Trophoblast cell (in vitro differentiated cells and primary cell): Measurements from ENCODE around the gene LDLRAD4.

Experiments used
- DNase-seq, 2 donors: peaks; one replicate each; pipeline ENCODE4 v3.0.0-alpha.2; 2016
- H2AFZ ChIP-seq: 2 replicates; pipeline ENCODE4 v1.6.1; 2013; ENCODE audit warnings: low read length, moderate library complexity, mild to moderate bottlenecking; ENCODE audit not compliant: insufficient read depth, poor library complexity
- H2AK5ac ChIP-seq: 2 replicates; pipeline ENCODE4 v1.6.1; 2013; ENCODE audit warnings: mild to moderate bottlenecking, low read length
- H2BK120ac ChIP-seq: 2 replicates; pipeline ENCODE4 v1.6.1; 2013; ENCODE audit warnings: low read length, mild to moderate bottlenecking, moderate library complexity; ENCODE audit not compliant: insufficient read depth, poor library complexity
- H2BK12ac ChIP-seq: 2 replicates; pipeline ENCODE4 v1.6.1; 2013; ENCODE audit warnings: mild to moderate bottlenecking, low read length, moderate library complexity
- H2BK5ac ChIP-seq: 2 replicates; pipeline ENCODE4 v1.6.1; 2013; ENCODE audit warnings: low read length, low read depth, moderate library complexity, mild to moderate bottlenecking; ENCODE audit not compliant: poor library complexity
- H3K14ac ChIP-seq: 2 replicates; pipeline ENCODE4 v1.6.1; 2013; ENCODE audit warnings: mild to moderate bottlenecking, low read length
- H3K18ac ChIP-seq: 2 replicates; pipeline ENCODE4 v1.6.1; 2013; ENCODE audit warnings: mild to moderate bottlenecking, low read length
- H3K23ac ChIP-seq: 2 replicates; pipeline ENCODE4 v1.6.1; 2013; ENCODE audit warnings: low read length
- H3K27ac ChIP-seq: 2 replicates; pipeline ENCODE4 v1.5.1; 2013; ENCODE audit warnings: low read depth, mild to moderate bottlenecking, inconsistent platforms, low read length, moderate library complexity
- H3K27me3 ChIP-seq: 2 replicates; pipeline ENCODE4 v1.6.1; 2013; ENCODE audit warnings: inconsistent platforms, mild to moderate bottlenecking, low read length, moderate library complexity; ENCODE audit not compliant: insufficient read depth
- H3K36me3 ChIP-seq, 2 experiments: 1 replicate in 1 of 2; 2 replicates in 1 of 2; pipeline ENCODE4 v1.6.1; 2013; ENCODE audit warnings: low read length in 2 of 2, mild to moderate bottlenecking in 2 of 2, moderate library complexity in 1 of 2; ENCODE audit not compliant: insufficient read depth in 2 of 2, control insufficient read depth in 1 of 2
- H3K4ac ChIP-seq: 2 replicates; pipeline ENCODE4 v1.6.1; 2013; ENCODE audit warnings: low read depth, mild to moderate bottlenecking, low read length, moderate library complexity
- H3K4me1 ChIP-seq, 2 experiments: 1 replicate in 1 of 2; 2 replicates in 1 of 2; pipeline ENCODE4 v1.6.1; 2013; ENCODE audit warnings: low read length in 2 of 2, mild to moderate bottlenecking in 2 of 2, moderate library complexity in 1 of 2; ENCODE audit not compliant: insufficient read depth in 2 of 2, control insufficient read depth in 1 of 2
- H3K4me2 ChIP-seq: 2 replicates; pipeline ENCODE4 v1.6.1; 2013; ENCODE audit warnings: inconsistent platforms, mild to moderate bottlenecking, low read length, moderate library complexity
- H3K4me3 ChIP-seq: 2 replicates; pipeline ENCODE4 v1.5.1; 2013; ENCODE audit warnings: mild to moderate bottlenecking, low read depth, low read length, inconsistent platforms
- H3K79me1 ChIP-seq: one replicate; pipeline ENCODE4 v1.6.1; 2013; ENCODE audit warnings: low read length
- H3K79me2 ChIP-seq: 2 replicates; pipeline ENCODE4 v1.6.1; 2013; ENCODE audit warnings: low read length, mild to moderate bottlenecking; ENCODE audit not compliant: control insufficient read depth, insufficient read depth, poor library complexity
- H3K9ac ChIP-seq: 2 replicates; pipeline ENCODE4 v1.6.1; 2013; ENCODE audit warnings: mild to moderate bottlenecking, low read length
- H3K9me3 ChIP-seq: 2 replicates; pipeline ENCODE4 v1.6.1; 2013; ENCODE audit warnings: low read depth, mild to moderate bottlenecking, control low read depth, inconsistent platforms, low read length; ENCODE audit not compliant: insufficient read depth
- H4K12ac ChIP-seq: 2 replicates; pipeline ENCODE4 v1.6.1; 2013; ENCODE audit warnings: low read depth, mild to moderate bottlenecking, low read length, moderate library complexity
- H4K8ac ChIP-seq: 2 replicates; pipeline ENCODE4 v1.6.1; 2013; ENCODE audit warnings: low read depth, mild to moderate bottlenecking, low read length, moderate library complexity
- H4K91ac ChIP-seq: one replicate; pipeline ENCODE4 v1.6.1; 2013; ENCODE audit warnings: low read depth, mild to moderate bottlenecking, low read length, moderate library complexity
- WGBS: extraction: QIAGEN DNeasy Blood & Tissue Kit; methylation state at CpG from one replicate; pipeline ENCODE4 v1.1.7; 2013; ENCODE audit warnings: missing lambda C conversion rate; ENCODE audit not compliant: insufficient read length, insufficient coverage; ENCODE audit errors: extremely low coverage; 5-methylcytosine and 5-hydroxymethylcytosine counted together

The LDLRAD4 gene

DNA sequence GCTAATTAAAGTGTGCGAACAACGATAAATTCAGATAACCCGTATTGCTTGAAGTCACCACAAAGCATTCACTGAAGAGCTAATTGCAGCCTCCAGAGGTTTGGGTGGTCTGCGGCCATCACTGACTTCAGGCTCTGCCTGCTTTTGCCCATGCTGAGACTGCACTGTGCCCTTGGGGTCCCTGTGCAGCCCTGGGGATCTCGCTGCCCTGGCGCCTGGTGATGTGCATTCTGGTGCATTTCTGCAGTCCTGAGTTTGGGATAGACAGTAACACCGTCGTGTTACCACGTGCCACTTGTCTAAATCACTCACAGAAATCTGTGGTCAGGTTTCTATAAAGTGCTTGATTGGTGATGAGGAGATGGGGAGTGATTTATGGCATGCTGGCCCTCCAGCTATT is 27.6 kb downstream of the LDLRAD4 start:
- no peak overlapping the region for H2AFZ ChIP-seq
- no peak for DNase-seq
- no peak overlapping the region for H3K14ac ChIP-seq
- no peak overlapping the region for H4K8ac ChIP-seq
- H3K4ac ChIP-seq = no peak overlapping the region
- H4K91ac ChIP-seq = no peak overlapping the region
- no peak overlapping the region for H3K4me2 ChIP-seq
- H3K27ac ChIP-seq = no peak overlapping the region
- H3K23ac ChIP-seq = no peak overlapping the region
- H3K79me2 ChIP-seq = no peaks in the 10 kb centered on the region
- H3K4me3 ChIP-seq = no peak overlapping the region
- H2BK120ac ChIP-seq = no peak overlapping the region
- H3K4me1 ChIP-seq = peaks cover 9% of the 10 kb centered on the region in 2 experiments
- no peak overlapping the region for H2BK12ac ChIP-seq
- H4K12ac ChIP-seq = no peak overlapping the region
- H3K9me3 ChIP-seq = no peaks in the 10 kb centered on the region
- no peak overlapping the region for H3K9ac ChIP-seq
- no peak overlapping the region for H2BK5ac ChIP-seq
- H3K36me3 ChIP-seq = no peaks in the 10 kb centered on the region
- no peak overlapping the region for H2AK5ac ChIP-seq
- H3K18ac ChIP-seq = no peak overlapping the region
- no peaks in the 10 kb centered on the region for H3K27me3 ChIP-seq
- WGBS = no CpG with 5 or more reads among the region's 9 CpGs
- no peaks in the 10 kb centered on the region for H3K79me1 ChIP-seq

DNA sequence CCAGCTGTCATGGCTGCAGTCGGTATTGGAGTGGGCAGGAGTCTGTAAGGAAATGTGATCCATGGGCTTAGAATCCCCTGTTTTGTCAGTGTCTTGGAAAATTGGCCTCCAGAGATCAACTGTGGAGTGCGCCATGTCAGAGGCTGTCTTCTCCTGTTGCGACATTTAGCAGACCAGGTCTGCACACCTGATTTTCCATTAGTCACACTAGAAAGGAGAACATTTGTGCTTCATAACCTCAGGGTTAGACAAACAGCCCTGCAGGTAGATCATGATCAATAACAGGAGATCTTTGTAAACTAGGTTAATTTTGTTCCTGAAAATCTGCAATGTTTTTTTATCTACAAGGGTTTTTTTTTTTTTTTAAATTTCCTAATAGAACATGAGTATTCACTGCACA is 28.0 kb downstream of the LDLRAD4 start:
- Histone ChIP-seq H4K12ac (no peak overlapping the region), H3K79me2 (no peaks in the 10 kb centered on the region), H2AK5ac (no peak overlapping the region), H4K91ac (no peak overlapping the region), H3K4me1 (peaks cover 9% of the 10 kb centered on the region in 2 experiments), H3K9ac (no peak overlapping the region), H3K36me3 (no peaks in the 10 kb centered on the region), H3K9me3 (no peaks in the 10 kb centered on the region), H3K27me3 (no peaks in the 10 kb centered on the region), H4K8ac (no peak overlapping the region), H3K14ac (no peak overlapping the region), H3K23ac (no peak overlapping the region), H3K4me3 (no peak overlapping the region), H2BK5ac (no peak overlapping the region), H3K27ac (no peak overlapping the region), H2BK12ac (no peak overlapping the region), H3K4me2 (no peak overlapping the region), H2BK120ac (no peak overlapping the region), H2AFZ (no peak overlapping the region), H3K18ac (no peak overlapping the region), H3K79me1 (no peaks in the 10 kb centered on the region), H3K4ac (no peak overlapping the region)
- no peak for DNase-seq
- WGBS = no CpG with 5 or more reads among the region's 3 CpGs

DNA sequence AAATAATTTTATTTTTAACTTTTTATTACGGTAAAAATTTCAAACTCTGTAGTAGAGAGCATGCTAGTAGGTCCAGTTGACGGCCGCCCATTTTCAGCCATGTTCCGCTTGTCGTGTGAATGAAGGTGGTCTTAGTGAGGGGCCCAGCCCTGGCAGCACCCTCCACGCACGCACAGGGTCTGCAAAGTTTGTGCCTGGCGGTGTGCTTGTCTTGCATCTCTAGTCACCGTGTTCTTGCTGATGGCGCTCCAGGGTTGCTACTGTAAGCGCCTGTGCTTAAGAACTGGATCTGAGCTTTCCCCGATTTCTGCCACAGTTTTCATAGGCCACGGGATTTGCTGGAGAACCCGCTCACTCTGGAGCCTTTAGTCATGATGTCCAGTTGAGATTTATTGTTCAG is 28.9 kb downstream of the LDLRAD4 start:
- Histone ChIP-seq H2BK120ac (no peak overlapping the region), H3K4me3 (no peak overlapping the region), H3K23ac (no peak overlapping the region), H4K91ac (no peak overlapping the region), H3K36me3 (no peaks in the 10 kb centered on the region), H2AFZ (no peak overlapping the region), H3K27ac (no peak overlapping the region), H3K18ac (no peak overlapping the region), H3K9ac (no peak overlapping the region), H2AK5ac (no peak overlapping the region), H2BK5ac (no peak overlapping the region), H4K12ac (no peak overlapping the region), H3K27me3 (no peaks in the 10 kb centered on the region), H3K79me2 (no peaks in the 10 kb centered on the region), H3K4me2 (no peak overlapping the region), H3K14ac (no peak overlapping the region), H3K4me1 (peaks cover 9% of the 10 kb centered on the region in 2 experiments), H3K9me3 (no peaks in the 10 kb centered on the region), H3K79me1 (no peaks in the 10 kb centered on the region), H2BK12ac (no peak overlapping the region), H4K8ac (no peak overlapping the region), H3K4ac (no peak overlapping the region)
- no CpG with 5 or more reads among the region's 14 CpGs for WGBS
- DNase-seq = no peak

DNA sequence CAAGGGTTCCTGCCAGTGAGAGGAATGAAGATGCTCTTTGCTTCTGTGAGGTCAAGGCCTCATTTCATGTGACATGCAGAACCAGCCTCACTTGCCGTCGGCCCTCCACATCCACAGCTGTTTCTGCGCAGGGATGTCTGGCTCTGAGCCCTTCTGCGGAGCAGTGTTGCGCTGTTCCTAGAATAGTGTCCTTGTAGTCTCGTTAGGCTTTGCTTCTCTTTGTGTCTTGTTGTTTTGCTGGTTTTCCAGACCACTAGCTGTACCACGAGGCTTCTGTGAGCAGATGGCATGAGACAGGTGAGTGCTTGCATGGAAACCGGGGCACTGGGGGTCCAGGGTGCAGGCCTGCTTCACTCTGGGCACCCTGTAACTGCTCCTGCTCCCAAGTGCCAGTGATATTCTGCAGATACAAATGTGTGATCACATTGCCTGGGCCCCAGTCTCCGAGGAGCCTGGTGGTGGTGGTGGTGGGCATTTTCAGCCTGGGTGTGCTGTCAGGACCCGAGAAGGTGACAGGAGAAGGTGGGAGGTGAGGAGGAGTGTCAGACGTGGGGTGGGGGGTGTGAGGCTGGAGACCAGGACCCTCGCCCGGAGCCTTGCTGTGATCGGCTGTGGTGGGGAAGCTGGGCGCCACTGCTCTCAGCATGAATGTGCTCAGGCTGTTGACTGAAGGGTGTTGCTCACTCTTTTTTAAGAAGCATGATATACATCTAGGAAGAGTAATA is 34.3 kb downstream of the LDLRAD4 start:
- no CpG with 5 or more reads among the region's 15 CpGs for WGBS

More for the DNA sequence above, 34.3 kb downstream of the LDLRAD4 start:
- Histone ChIP-seq H3K27ac (no peak overlapping the region), H2AFZ (no peak overlapping the region), H3K23ac (no peak overlapping the region), H3K18ac (no peak overlapping the region), H3K79me2 (no peaks in the 10 kb centered on the region), H2BK12ac (no peak overlapping the region), H4K12ac (no peak overlapping the region), H4K91ac (no peak overlapping the region), H3K4me1 (no peaks in the 10 kb centered on the region), H3K4me3 (no peak overlapping the region), H3K79me1 (no peaks in the 10 kb centered on the region), H3K27me3 (no peaks in the 10 kb centered on the region), H4K8ac (no peak overlapping the region), H3K4ac (no peak overlapping the region), H2BK5ac (no peak overlapping the region), H3K4me2 (no peak overlapping the region), H3K9ac (no peak overlapping the region), H3K14ac (no peak overlapping the region), H3K36me3 (no peaks in the 10 kb centered on the region), H3K9me3 (peaks cover 2% of the 10 kb centered on the region), H2BK120ac (no peak overlapping the region), H2AK5ac (no peak overlapping the region)
- no peak for DNase-seq
